ENCODE results near the gene CACNA2D4.

The CACNA2D4 gene

GRCh38 chr12:1744932-1745331, 173.5 kb downstream of the CACNA2D4 start:
- H3K27me3 ChIP-seq (ENCODE audit: low read depth, low read length): no peaks in the 10 kb centered on the region
- peaks cover 36% of the 10 kb centered on the region for H3K79me2 ChIP-seq (ENCODE audit: low read length)
- no peak overlapping the region for H3K4me2 ChIP-seq (ENCODE audit: low read length)
- H3K9ac ChIP-seq (ENCODE audit: low read length): no peak overlapping the region
- 0 out of 2 replicates have a peak, but pooled peaks cover 6% of the 10 kb centered on the region for H4K20me1 ChIP-seq (ENCODE audit: insufficient read depth, low read length)
- H2AFZ ChIP-seq (ENCODE audit: low read depth, low read length): no peak overlapping the region
- no peak overlapping the region for H3K27ac ChIP-seq (ENCODE audit: low read length)
- H3K9me3 ChIP-seq (ENCODE audit: insufficient read depth, low read length): no peaks in the 10 kb centered on the region; the same call in 1 of the 2 replicates
- TF ChIP-seq EZH2phosphoT487 (IDR thresholded peaks at IDR 0.05; ENCODE audit: low read depth): no peak
- no peak overlapping the region for H3K4me3 ChIP-seq (ENCODE audit: low read length)
- no peaks in the 10 kb centered on the region for H3K4me1 ChIP-seq (ENCODE audit: low read length)
- H3K36me3 ChIP-seq (replicated peaks; ENCODE audit: low read depth, low read length): peaks cover 24% of the 10 kb centered on the region
